Urothelium cell line (cell line): ENCODE measurements around the gene RABL6.

Source experiments
- DNase-seq: peaks from one replicate; pipeline ENCODE4 v3.0.0; 2011; ENCODE audit warnings: low spot score, mixed read lengths
- FAIRE-seq: peaks from 2 replicates; lab custom pipeline; 2011; peaks lifted over from hg19 to GRCh38; lab: Jason Lieb, UNC

The RABL6 gene

GRCh38 chr9:136815422-136815782 lies 7.7 kb downstream of the RABL6 start:
- no peak for FAIRE-seq

GRCh38 chr9:136820971-136821825 lies 13.4 kb downstream of the RABL6 start:
- FAIRE-seq (no peak), DNase-seq (no peak)

More at GRCh38 chr9:136815422-136815782, 7.7 kb downstream of the RABL6 start:
- DNase-seq: no peak

GRCh38 chr9:136821826-136822544 lies 14.2 kb downstream of the RABL6 start:
- no peak for DNase-seq

GRCh38 chr9:136823136-136824046 lies 15.6 kb downstream of the RABL6 start:
- FAIRE-seq: no peak
- no peak for DNase-seq

More at GRCh38 chr9:136821826-136822544, 14.2 kb downstream of the RABL6 start:
- FAIRE-seq: no peak

GRCh38 chr9:136824496-136825225 lies 16.9 kb downstream of the RABL6 start:
- DNase-seq: no peak
- no peak for FAIRE-seq

GRCh38 chr9:136825295-136826187 lies 17.8 kb downstream of the RABL6 start:
- no peak for FAIRE-seq
- DNase-seq: no peak

GRCh38 chr9:136826188-136826541 lies 18.4 kb downstream of the RABL6 start:
- no peak for FAIRE-seq
- no peak for DNase-seq

- DNase-seq (no peak), FAIRE-seq (no peak)
These were observed 19.2 kb downstream of the RABL6 start for GRCh38 chr9:136826703-136827582.

GRCh38 chr9:136827794-136828473 lies 20.2 kb downstream of the RABL6 start:
- FAIRE-seq (no peak), DNase-seq (no peak)

GRCh38 chr9:136828474-136829140 lies 20.9 kb downstream of the RABL6 start:
- DNase-seq: no peak

GRCh38 chr9:136829412-136829811 lies 21.7 kb downstream of the RABL6 start:
- DNase-seq (no peak), FAIRE-seq (no peak)

More at GRCh38 chr9:136828474-136829140, 20.9 kb downstream of the RABL6 start:
- no peak for FAIRE-seq

GRCh38 chr9:136829981-136830885 lies 22.5 kb downstream of the RABL6 start:
- FAIRE-seq (no peak), DNase-seq (no peak)

GRCh38 chr9:136831002-136831719 lies 23.4 kb downstream of the RABL6 start:
- DNase-seq (no peak), FAIRE-seq (no peak)

GRCh38 chr9:136831720-136832104 lies 24.0 kb downstream of the RABL6 start:
- no peak for FAIRE-seq
- DNase-seq: no peak

GRCh38 chr9:136832581-136832980 lies 24.8 kb downstream of the RABL6 start:
- DNase-seq: no peak
- FAIRE-seq: no peak
